Muscle layer of duodenum (tissue), 2 donors: ENCODE data around the gene SPATA31D1.
"Not testable (repeated sequence)": the region's sequence is repeated elsewhere in the genome, so short reads cannot be mapped to it uniquely, and the experiment has no call there.

Source experiments
- H3K27ac ChIP-seq: one replicate; pipeline ENCODE4 v1.7.0; 2013; ENCODE audit warnings: mild to moderate bottlenecking, low read length
- H3K27me3 ChIP-seq: one replicate; pipeline ENCODE4 v1.7.0; 2013; ENCODE audit warnings: low read depth, mild to moderate bottlenecking, control low read depth, low read length
- H3K36me3 ChIP-seq, 2 donors: one replicate each; pipeline ENCODE4 v1.7.0; 2013; ENCODE audit warnings: low read length in 2 of 2, control low read depth in 1 of 2, mild to moderate bottlenecking in 1 of 2; ENCODE audit not compliant: insufficient read depth in 2 of 2, control insufficient read depth in 1 of 2
- H3K4me1 ChIP-seq, 2 donors: one replicate each; pipeline ENCODE4 v1.7.0; 2013; ENCODE audit warnings: low read length in 2 of 2, mild to moderate bottlenecking in 2 of 2, control low read depth in 1 of 2, moderate library complexity in 1 of 2; ENCODE audit not compliant: insufficient read depth in 2 of 2, control insufficient read depth in 1 of 2
- H3K4me3 ChIP-seq, 2 donors: one replicate each; pipeline ENCODE4 v1.7.0; 2013; ENCODE audit warnings: low read length in 2 of 2, low read depth in 1 of 2, mild to moderate bottlenecking in 1 of 2
- H3K9me3 ChIP-seq, 2 donors: one replicate each; pipeline ENCODE4 v1.7.0; 2013; ENCODE audit warnings: low read length in 2 of 2, control low read depth in 1 of 2, mild to moderate bottlenecking in 1 of 2; ENCODE audit not compliant: control insufficient read depth in 1 of 2
- donor health status: healthy.

SPATA31D1 gene

GRCh38 chr9:81988472-81988871, at the start of gene SPATA31D1:
SPATA31D1 (plus strand) TSS chr9:81988772; CDS start chr9:81988819, 47 bp downstream.
- not testable (repeated sequence) for H3K27ac ChIP-seq, H3K4me1 ChIP-seq, H3K27me3 ChIP-seq, H3K4me3 ChIP-seq, H3K36me3 ChIP-seq, H3K9me3 ChIP-seq

- H3K4me3 ChIP-seq = not testable (repeated sequence)
Observed at GRCh38 chr9:81943393-81943792, 45.2 kb upstream of the SPATA31D1 start, which contains the start of gene SPATA31D3. SPATA31D3 (plus strand) TSS chr9:81943500; CDS start chr9:81943586, 86 bp downstream.

DNA sequence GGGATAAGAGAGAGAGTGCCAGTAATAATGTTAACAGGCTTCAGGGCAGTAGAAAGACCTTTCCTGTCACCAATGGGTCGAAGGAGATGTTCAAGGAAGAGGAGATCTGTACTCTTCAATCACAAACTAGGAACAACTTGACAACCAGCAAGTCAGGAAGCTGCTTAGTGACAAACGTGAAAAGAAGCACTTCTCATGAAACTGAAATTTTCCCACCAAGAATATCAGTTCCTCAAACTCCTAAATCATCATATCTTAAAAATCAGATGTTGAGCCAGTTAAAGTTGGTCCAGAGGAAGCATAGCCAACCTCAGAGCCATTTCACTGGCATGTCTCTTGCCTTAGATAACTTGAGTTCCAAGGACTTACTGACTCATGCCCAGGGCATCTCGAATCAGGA, 39.9 kb upstream of the SPATA31D1 start:
- not testable (repeated sequence) for H3K4me1 ChIP-seq, H3K27ac ChIP-seq, H3K36me3 ChIP-seq, H3K27me3 ChIP-seq, H3K4me3 ChIP-seq, H3K9me3 ChIP-seq

More at GRCh38 chr9:81943393-81943792, 45.2 kb upstream of the SPATA31D1 start, which contains the start of gene SPATA31D3:
- H3K36me3 ChIP-seq, H3K9me3 ChIP-seq, H3K4me1 ChIP-seq, H3K27ac ChIP-seq, H3K27me3 ChIP-seq: not testable (repeated sequence)

DNA sequence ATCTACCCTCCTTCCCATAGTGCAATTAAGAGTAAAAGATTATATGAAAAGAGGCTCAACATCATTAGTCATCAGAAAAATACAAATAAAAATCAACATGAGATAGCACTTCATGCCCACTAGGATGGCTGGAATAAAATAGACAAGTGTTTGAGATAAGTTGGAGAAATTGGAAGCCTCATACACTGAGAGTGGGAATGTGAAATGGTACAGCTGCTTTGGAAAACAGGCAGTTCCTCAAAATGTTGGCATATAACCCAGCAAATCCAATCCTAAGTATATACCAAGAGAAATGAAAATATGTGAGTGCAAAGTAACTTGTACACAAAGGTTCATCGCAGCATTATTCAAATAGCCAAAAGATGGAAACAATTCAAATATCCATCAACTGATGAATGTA, 35.5 kb upstream of the SPATA31D1 start:
- no peaks in the 10 kb centered on the region for H3K36me3 ChIP-seq

GRCh38 chr9:81955625-81956024, 32.9 kb upstream of the SPATA31D1 start:
- no peak overlapping the region for H3K4me3 ChIP-seq
- no peaks in the 10 kb centered on the region for H3K36me3 ChIP-seq
- H3K27me3 ChIP-seq = no peaks in the 10 kb centered on the region
- peaks cover 0 to 11% of the 10 kb centered on the region in 2 donors for H3K9me3 ChIP-seq
- H3K27ac ChIP-seq = no peak overlapping the region
- H3K4me1 ChIP-seq = no peaks in the 10 kb centered on the region

More for the DNA sequence above, 35.5 kb upstream of the SPATA31D1 start:
- Histone ChIP-seq H3K4me3 (no peak overlapping the region), H3K27ac (no peak overlapping the region), H3K9me3 (peaks cover 0 to 11% of the 10 kb centered on the region in 2 donors), H3K27me3 (no peaks in the 10 kb centered on the region), H3K4me1 (no peaks in the 10 kb centered on the region)

DNA sequence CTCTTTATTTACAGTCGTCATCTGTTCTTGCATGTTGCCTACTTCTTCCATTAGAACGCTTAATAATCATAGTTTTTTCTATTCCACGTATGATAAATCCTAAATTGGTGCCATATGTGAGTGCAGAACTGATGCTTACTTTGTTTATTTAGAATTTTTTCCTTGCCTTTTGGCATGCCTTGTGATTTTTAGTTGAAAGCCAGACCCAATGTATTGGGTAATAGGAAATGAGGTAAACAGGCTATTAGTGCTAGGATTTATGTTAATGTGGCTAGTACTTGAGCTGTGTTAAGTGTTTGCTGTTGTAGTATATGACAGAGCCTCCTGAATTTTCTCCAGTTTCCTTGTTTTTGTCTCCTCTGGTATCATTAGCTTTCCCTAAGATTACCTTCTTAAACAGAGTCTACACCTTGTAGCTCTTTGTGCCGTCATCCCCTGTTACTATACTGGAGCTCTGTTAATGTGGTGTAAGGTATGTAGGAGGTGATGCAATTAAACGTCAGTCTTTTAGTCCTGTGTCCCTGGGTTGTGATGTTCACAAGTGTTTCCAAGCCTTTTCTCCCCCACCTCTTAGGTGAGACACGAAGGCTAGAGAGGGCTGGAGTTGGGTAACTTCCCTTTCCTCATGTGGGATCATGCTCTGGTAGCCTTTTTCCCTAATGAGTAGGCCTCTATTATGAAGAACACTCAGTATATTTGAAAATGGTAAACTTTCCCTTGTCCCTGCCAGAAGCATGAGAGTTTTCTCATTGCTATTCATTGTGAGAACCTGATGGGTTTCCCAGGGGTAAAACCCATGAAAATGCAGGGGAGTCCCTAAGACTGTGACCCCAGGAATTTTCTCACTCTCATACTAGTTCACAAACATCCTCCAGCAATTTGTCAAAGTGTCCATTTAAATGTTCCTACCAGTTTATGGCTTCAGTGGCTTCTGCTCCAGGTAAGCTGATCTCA, 24.1 kb upstream of the SPATA31D1 start:
- H3K27me3 ChIP-seq = no peaks in the 10 kb centered on the region
- H3K36me3 ChIP-seq = no peaks in the 10 kb centered on the region
- H3K27ac ChIP-seq = no peak overlapping the region
- no peak overlapping the region for H3K4me3 ChIP-seq
- H3K4me1 ChIP-seq = no peaks in the 10 kb centered on the region
- peaks cover 0 to 6% of the 10 kb centered on the region in 2 donors for H3K9me3 ChIP-seq

DNA sequence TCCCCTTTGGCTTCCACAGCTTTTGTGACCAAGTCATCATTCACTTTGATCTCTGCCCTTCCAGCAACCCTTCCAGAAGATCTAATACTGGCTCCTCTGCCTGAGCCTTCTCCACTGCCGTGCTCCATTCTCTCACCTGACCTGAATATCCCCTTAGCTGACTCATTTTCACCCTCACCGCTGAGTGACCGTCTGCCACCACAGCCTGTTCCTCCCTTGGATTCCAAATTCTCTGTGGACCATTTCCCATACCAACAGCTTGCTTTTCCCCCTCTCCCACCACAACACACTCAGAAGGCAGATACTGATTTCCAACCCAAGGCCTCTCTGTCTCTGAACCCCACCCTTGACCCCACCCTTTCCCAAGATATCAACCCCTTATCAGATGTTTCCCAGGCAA, 20.5 kb upstream of the SPATA31D1 start:
- no peak overlapping the region for H3K4me3 ChIP-seq
- H3K4me1 ChIP-seq = no peaks in the 10 kb centered on the region
- no peaks in the 10 kb centered on the region for H3K27me3 ChIP-seq
- H3K9me3 ChIP-seq = peaks cover 0 to 6% of the 10 kb centered on the region in 2 donors
- H3K27ac ChIP-seq = no peak overlapping the region
- H3K36me3 ChIP-seq = no peaks in the 10 kb centered on the region

GRCh38 chr9:81969971-81970370, 18.6 kb upstream of the SPATA31D1 start:
- Histone ChIP-seq H3K9me3 (peaks cover 0 to 6% of the 10 kb centered on the region in 2 donors), H3K4me1 (no peaks in the 10 kb centered on the region), H3K4me3 (no peak overlapping the region), H3K27me3 (no peaks in the 10 kb centered on the region), H3K27ac (no peak overlapping the region), H3K36me3 (no peaks in the 10 kb centered on the region)

GRCh38 chr9:81971727-81972126, 16.8 kb upstream of the SPATA31D1 start:
- H3K36me3 ChIP-seq = no peaks in the 10 kb centered on the region
- no peak overlapping the region for H3K27ac ChIP-seq
- no peak overlapping the region for H3K4me3 ChIP-seq
- H3K27me3 ChIP-seq = no peaks in the 10 kb centered on the region
- no peaks in the 10 kb centered on the region for H3K4me1 ChIP-seq
- peaks cover 0 to 3% of the 10 kb centered on the region in 2 donors for H3K9me3 ChIP-seq

DNA sequence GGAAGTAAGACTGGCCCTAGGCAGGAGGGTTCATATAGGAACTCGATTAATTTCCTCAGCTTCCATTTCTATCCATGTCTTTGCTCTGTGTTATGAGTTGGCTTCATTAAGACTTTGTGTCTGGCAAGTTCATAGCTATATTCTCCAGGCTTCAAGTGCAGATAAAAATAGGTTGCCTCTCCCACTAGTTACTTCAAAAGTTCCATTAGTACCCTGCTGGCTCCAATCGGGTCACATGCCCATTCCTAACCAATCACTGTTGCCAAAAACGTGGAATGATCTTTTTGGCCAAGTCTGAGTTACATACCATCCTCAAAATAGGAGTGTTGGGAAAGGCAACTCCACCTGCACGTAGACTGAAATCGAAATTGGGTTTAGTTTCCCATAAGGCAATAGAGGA, 13.8 kb upstream of the SPATA31D1 start:
- Histone ChIP-seq H3K27me3 (no peaks in the 10 kb centered on the region), H3K4me3 (no peak overlapping the region), H3K27ac (no peak overlapping the region), H3K36me3 (no peaks in the 10 kb centered on the region), H3K4me1 (no peaks in the 10 kb centered on the region), H3K9me3 (peaks cover 0 to 3% of the 10 kb centered on the region in 2 donors)

DNA sequence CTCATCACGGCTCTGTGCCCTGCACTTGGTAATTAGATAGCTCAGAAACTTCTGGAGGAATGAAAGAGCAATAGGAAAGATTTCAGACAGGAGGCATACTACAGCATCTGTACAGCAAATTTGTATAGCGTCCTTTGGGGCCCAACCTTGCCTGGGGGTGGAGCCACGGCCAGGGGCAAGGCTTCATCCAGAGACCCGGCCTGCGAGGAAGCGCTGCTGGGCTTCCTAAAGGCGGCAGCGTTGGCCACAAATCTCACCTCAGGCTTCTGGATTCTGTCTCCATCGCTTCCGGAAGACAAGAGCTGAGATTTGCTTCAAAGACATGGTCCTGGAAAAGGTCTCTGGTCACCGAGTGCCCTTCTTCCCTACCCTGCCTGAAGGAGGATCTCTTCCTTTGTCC, 12.2 kb upstream of the SPATA31D1 start:
- no peak overlapping the region for H3K27ac ChIP-seq

More for the DNA sequence above, 12.2 kb upstream of the SPATA31D1 start:
- no peaks in the 10 kb centered on the region for H3K4me1 ChIP-seq
- peaks cover 0 to 3% of the 10 kb centered on the region in 2 donors for H3K9me3 ChIP-seq
- H3K4me3 ChIP-seq = no peak overlapping the region
- no peaks in the 10 kb centered on the region for H3K36me3 ChIP-seq
- H3K27me3 ChIP-seq = no peaks in the 10 kb centered on the region
